PFSK-1 (cell line): ENCODE measurements around the gene DUSP8.

Source experiments
- POLR2AphosphoS5 ChIP-seq: IDR thresholded peaks from 2 replicates; pipeline ENCODE4 v1.6.1; 2012; ENCODE audit warnings: low read depth, mild to moderate bottlenecking, control low read depth, low read length, moderate library complexity
- SIN3A ChIP-seq: IDR thresholded peaks from 2 replicates; pipeline ENCODE4 v1.6.1; 2012; ENCODE audit warnings: mild to moderate bottlenecking, low read length, moderate library complexity, borderline replicate concordance; ENCODE audit not compliant: insufficient read depth
- TAF1 ChIP-seq: IDR thresholded peaks from 2 replicates; pipeline ENCODE4 v1.6.1; 2012; ENCODE audit warnings: low read length, control low read depth, borderline replicate concordance; ENCODE audit not compliant: insufficient read depth
- TF ChIP-seq, protein P1 (sequence below), 2 experiments: IDR thresholded peaks; 2 replicates each; pipeline versions ENCODE4 v1.6.1 to v1.8.0; 2011 to 2012; ENCODE audit warnings: low read depth in 2 of 2, low read length in 2 of 2, control low read depth in 1 of 2, inconsistent platforms in 1 of 2, mild to moderate bottlenecking in 1 of 2, moderate library complexity in 1 of 2; ENCODE audit not compliant: insufficient read depth in 1 of 2

DNA sequence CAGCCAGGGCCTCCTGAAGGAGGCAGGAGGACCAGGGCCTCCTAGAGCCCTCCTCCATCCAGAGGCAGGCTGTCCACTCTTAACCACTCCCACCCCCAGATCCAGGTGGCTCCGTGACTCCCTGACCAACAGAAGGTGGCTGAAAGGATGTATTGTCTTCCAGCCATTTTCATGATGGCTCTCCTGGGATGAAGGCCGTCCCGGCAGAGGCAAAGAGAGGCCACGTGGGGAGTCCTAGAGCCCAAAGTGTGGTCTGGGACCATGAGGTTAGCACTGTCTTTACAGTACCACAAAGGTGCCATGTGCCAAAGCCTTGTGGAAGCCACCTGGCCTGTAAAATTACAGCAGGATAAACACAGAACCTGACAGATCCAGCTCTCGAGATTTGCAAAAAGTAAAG lies 42.3 kb downstream of the DUSP8 start:
- TF ChIP-seq POLR2AphosphoS5 = no peak
- TF ChIP-seq TAF1 = no peak
- TF ChIP-seq, protein P1, sequence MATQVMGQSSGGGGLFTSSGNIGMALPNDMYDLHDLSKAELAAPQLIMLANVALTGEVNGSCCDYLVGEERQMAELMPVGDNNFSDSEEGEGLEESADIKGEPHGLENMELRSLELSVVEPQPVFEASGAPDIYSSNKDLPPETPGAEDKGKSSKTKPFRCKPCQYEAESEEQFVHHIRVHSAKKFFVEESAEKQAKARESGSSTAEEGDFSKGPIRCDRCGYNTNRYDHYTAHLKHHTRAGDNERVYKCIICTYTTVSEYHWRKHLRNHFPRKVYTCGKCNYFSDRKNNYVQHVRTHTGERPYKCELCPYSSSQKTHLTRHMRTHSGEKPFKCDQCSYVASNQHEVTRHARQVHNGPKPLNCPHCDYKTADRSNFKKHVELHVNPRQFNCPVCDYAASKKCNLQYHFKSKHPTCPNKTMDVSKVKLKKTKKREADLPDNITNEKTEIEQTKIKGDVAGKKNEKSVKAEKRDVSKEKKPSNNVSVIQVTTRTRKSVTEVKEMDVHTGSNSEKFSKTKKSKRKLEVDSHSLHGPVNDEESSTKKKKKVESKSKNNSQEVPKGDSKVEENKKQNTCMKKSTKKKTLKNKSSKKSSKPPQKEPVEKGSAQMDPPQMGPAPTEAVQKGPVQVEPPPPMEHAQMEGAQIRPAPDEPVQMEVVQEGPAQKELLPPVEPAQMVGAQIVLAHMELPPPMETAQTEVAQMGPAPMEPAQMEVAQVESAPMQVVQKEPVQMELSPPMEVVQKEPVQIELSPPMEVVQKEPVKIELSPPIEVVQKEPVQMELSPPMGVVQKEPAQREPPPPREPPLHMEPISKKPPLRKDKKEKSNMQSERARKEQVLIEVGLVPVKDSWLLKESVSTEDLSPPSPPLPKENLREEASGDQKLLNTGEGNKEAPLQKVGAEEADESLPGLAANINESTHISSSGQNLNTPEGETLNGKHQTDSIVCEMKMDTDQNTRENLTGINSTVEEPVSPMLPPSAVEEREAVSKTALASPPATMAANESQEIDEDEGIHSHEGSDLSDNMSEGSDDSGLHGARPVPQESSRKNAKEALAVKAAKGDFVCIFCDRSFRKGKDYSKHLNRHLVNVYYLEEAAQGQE (IDR thresholded peaks at IDR 0.05; ENCODE audit: insufficient read depth in 1 of 2, low read depth in 2 of 2, low read length in 2 of 2) = no peak
- TF ChIP-seq SIN3A = no peak
